HL-60 (cell line): ENCODE data around the gene MYOM1.

Experiments
- GABPA ChIP-seq: IDR thresholded peaks from 2 replicates; pipeline ENCODE4 v1.6.1; 2012; ENCODE audit warnings: low read depth
- POLR2AphosphoS5 ChIP-seq: IDR thresholded peaks from 2 replicates; pipeline ENCODE4 v1.6.1; 2012; ENCODE audit warnings: low read depth
- SPI1 ChIP-seq: IDR thresholded peaks from 2 replicates; pipeline ENCODE4 v1.6.1; 2012; ENCODE audit warnings: low read depth, mild to moderate bottlenecking, borderline replicate concordance
- TF ChIP-seq, protein P1 (sequence below): IDR thresholded peaks from one replicate; pipeline ENCODE4 v1.5.1; 2011; ENCODE audit warnings: low read length, control low read depth, inconsistent platforms; ENCODE audit not compliant: insufficient read depth
- TF ChIP-seq, protein P2 (sequence below): IDR thresholded peaks from 2 replicates; pipeline ENCODE4 v1.6.1; 2012; ENCODE audit warnings: low read depth; ENCODE audit not compliant: insufficient replicate concordance

DNA sequence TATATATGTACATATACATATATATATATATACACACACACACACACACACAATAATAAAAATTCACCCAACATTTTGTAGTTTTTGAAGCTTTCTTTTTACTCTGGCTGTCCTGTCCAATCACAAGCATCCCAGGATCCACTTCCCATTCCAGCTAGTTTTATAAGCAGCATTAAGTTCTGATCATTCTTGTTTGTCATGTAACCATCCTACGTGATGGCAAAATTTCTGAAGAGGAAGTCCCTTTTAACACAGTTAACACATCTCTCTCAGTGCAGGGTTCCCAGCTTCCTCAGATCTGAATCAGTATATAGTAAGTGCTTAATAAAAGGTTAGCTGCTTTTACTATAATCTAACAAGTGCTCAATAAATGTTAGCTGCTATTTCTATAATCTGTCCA is 26.4 kb downstream of the MYOM1 start:
- TF ChIP-seq, protein P1, sequence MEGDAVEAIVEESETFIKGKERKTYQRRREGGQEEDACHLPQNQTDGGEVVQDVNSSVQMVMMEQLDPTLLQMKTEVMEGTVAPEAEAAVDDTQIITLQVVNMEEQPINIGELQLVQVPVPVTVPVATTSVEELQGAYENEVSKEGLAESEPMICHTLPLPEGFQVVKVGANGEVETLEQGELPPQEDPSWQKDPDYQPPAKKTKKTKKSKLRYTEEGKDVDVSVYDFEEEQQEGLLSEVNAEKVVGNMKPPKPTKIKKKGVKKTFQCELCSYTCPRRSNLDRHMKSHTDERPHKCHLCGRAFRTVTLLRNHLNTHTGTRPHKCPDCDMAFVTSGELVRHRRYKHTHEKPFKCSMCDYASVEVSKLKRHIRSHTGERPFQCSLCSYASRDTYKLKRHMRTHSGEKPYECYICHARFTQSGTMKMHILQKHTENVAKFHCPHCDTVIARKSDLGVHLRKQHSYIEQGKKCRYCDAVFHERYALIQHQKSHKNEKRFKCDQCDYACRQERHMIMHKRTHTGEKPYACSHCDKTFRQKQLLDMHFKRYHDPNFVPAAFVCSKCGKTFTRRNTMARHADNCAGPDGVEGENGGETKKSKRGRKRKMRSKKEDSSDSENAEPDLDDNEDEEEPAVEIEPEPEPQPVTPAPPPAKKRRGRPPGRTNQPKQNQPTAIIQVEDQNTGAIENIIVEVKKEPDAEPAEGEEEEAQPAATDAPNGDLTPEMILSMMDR = no peak
- TF ChIP-seq, protein P2, sequence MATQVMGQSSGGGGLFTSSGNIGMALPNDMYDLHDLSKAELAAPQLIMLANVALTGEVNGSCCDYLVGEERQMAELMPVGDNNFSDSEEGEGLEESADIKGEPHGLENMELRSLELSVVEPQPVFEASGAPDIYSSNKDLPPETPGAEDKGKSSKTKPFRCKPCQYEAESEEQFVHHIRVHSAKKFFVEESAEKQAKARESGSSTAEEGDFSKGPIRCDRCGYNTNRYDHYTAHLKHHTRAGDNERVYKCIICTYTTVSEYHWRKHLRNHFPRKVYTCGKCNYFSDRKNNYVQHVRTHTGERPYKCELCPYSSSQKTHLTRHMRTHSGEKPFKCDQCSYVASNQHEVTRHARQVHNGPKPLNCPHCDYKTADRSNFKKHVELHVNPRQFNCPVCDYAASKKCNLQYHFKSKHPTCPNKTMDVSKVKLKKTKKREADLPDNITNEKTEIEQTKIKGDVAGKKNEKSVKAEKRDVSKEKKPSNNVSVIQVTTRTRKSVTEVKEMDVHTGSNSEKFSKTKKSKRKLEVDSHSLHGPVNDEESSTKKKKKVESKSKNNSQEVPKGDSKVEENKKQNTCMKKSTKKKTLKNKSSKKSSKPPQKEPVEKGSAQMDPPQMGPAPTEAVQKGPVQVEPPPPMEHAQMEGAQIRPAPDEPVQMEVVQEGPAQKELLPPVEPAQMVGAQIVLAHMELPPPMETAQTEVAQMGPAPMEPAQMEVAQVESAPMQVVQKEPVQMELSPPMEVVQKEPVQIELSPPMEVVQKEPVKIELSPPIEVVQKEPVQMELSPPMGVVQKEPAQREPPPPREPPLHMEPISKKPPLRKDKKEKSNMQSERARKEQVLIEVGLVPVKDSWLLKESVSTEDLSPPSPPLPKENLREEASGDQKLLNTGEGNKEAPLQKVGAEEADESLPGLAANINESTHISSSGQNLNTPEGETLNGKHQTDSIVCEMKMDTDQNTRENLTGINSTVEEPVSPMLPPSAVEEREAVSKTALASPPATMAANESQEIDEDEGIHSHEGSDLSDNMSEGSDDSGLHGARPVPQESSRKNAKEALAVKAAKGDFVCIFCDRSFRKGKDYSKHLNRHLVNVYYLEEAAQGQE = no peak
- TF ChIP-seq POLR2AphosphoS5 = no peak
- TF ChIP-seq SPI1 = peak; percentile 67; the same call in 1 of the 2 replicates
- TF ChIP-seq GABPA = no peak
